ENCODE data around the gene ZYG11B. TPM values are rescaled to one million over a fixed set of nuclear protein-coding genes. Genes with fewer than 3 reads are reported as not detected.

The ZYG11B gene
- polyA plus RNA-seq, 1 donor (not counting 4 experiments of a cell fraction or from before 2014, with no cell fraction given): 13.4 TPM

DNA sequence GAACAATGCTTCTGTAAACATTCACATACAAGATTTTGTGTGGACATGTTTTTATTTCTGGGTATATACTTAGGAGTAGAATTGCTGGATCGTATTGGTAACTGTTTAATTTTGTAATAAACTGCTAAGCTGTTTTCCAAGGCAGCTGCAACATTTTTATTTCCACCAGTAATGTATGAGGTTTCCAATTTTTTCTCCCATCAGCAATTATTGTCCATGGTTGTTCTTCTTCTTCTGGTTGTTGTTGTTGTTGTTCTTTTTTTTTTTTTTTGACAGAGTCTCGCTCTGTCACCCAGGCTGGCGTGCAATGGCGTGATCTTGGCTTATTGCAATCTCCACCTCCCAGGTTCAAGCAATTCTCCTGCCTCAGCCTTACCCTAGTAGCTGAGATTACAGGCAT is 26.9 kb downstream of the ZYG11B start:
- Histone ChIP-seq H3K9me3 (ENCODE audit: control insufficient read depth, low read depth, low read length) (no peaks in the 10 kb centered on the region), H3K79me2 (ENCODE audit: control insufficient read depth, insufficient read depth, low read length) (no peaks in the 10 kb centered on the region), H2AFZ (ENCODE audit: control insufficient read depth, low read length) (no peak overlapping the region), H3K4me1 (ENCODE audit: control insufficient read depth, extremely low read depth, insufficient read depth, low read length) (peaks cover 4% of the 10 kb centered on the region), H3K9me1 (ENCODE audit: control insufficient read depth, extremely low read depth, insufficient read depth, low read length) (no peaks in the 10 kb centered on the region), H3K27ac (ENCODE audit: control insufficient read depth, insufficient read depth, low read length) (no peak overlapping the region), H3K4me3 (ENCODE audit: control insufficient read depth in 2 of 3, extremely low read depth in 1 of 3, insufficient read depth in 2 of 3, low read depth in 1 of 3, low read length in 3 of 3) (no peak overlapping the region), H4K20me1 (ENCODE audit: control insufficient read depth, extremely low read depth, insufficient read depth, low read length) (no peaks in the 10 kb centered on the region), H3K27me3 (ENCODE audit: control insufficient read depth, extremely low read depth, insufficient read depth, low read length) (no peaks in the 10 kb centered on the region), H3K4me2 (ENCODE audit: control insufficient read depth, extremely low read depth, insufficient read depth, low read depth, low read length) (no peak overlapping the region), H3K9ac (ENCODE audit: control insufficient read depth, extremely low read depth, insufficient read depth, low read length) (no peak overlapping the region), H3K36me3 (ENCODE audit: control insufficient read depth in 2 of 2, extremely low read depth in 1 of 2, insufficient read depth in 2 of 2, low read length in 2 of 2) (peaks cover 0 to 3% of the 10 kb centered on the region in 2 experiments)
- TF ChIP-seq, protein P1, sequence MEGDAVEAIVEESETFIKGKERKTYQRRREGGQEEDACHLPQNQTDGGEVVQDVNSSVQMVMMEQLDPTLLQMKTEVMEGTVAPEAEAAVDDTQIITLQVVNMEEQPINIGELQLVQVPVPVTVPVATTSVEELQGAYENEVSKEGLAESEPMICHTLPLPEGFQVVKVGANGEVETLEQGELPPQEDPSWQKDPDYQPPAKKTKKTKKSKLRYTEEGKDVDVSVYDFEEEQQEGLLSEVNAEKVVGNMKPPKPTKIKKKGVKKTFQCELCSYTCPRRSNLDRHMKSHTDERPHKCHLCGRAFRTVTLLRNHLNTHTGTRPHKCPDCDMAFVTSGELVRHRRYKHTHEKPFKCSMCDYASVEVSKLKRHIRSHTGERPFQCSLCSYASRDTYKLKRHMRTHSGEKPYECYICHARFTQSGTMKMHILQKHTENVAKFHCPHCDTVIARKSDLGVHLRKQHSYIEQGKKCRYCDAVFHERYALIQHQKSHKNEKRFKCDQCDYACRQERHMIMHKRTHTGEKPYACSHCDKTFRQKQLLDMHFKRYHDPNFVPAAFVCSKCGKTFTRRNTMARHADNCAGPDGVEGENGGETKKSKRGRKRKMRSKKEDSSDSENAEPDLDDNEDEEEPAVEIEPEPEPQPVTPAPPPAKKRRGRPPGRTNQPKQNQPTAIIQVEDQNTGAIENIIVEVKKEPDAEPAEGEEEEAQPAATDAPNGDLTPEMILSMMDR (optimal IDR thresholded peaks at IDR 0.05 in 1 of 3, IDR thresholded peaks at IDR 0.05 in 1 of 3, conservative IDR thresholded peaks at IDR 0.05 in 1 of 3; ENCODE audit: extremely low read depth in 1 of 3, insufficient read depth in 2 of 3, low read length in 3 of 3): no peak
- no peak for TF ChIP-seq EZH2 (IDR thresholded peaks at IDR 0.05; ENCODE audit: low read length)
- DNase-seq (ENCODE audit: low read depth, low spot score) (no peak), FAIRE-seq (no peak)
- dilution Hi-C loops (cut with MboI; ENCODE audit: extremely low pct_ligation_motif_present, low sequenced_read_pairs): no loop called here

DNA sequence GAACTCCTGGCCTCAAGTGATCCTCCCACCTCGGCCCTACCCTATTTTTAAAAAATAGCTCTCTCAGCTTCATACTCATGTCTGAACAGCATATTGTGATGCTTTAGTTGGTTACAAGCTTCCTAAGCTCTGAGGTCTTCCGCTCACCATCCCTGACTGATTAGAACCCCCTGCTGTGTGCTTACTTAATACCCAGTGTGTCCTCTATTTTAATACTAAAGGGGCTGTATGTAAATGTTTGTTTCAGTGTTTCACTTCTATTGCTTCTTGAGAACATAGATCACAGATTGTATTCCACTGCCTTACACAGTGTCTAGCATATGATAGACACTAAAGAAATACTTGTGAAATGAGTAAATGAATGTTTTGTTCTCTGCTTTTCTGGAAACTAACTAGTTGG is 29.8 kb downstream of the ZYG11B start:
- dilution Hi-C loops (cut with MboI; ENCODE audit: extremely low pct_ligation_motif_present, low sequenced_read_pairs): no loop called here
- no peaks in the 10 kb centered on the region for H3K9me1 ChIP-seq (ENCODE audit: control insufficient read depth, extremely low read depth, insufficient read depth, low read length)
- no peaks in the 10 kb centered on the region for H3K79me2 ChIP-seq (ENCODE audit: control insufficient read depth, insufficient read depth, low read length)
- DNase-seq (ENCODE audit: low read depth, low spot score) (no peak), FAIRE-seq (no peak)
- H3K4me2 ChIP-seq (ENCODE audit: control insufficient read depth, extremely low read depth, insufficient read depth, low read depth, low read length): no peak overlapping the region
- no peak overlapping the region for H3K9ac ChIP-seq (ENCODE audit: control insufficient read depth, extremely low read depth, insufficient read depth, low read length)
- no peak overlapping the region for H3K4me3 ChIP-seq (ENCODE audit: control insufficient read depth in 2 of 3, extremely low read depth in 1 of 3, insufficient read depth in 2 of 3, low read depth in 1 of 3, low read length in 3 of 3)
- H3K4me1 ChIP-seq (ENCODE audit: control insufficient read depth, extremely low read depth, insufficient read depth, low read length): no peaks in the 10 kb centered on the region
- H3K9me3 ChIP-seq (ENCODE audit: control insufficient read depth, low read depth, low read length): no peaks in the 10 kb centered on the region
- TF ChIP-seq, protein P1 (optimal IDR thresholded peaks at IDR 0.05 in 1 of 3, IDR thresholded peaks at IDR 0.05 in 1 of 3, conservative IDR thresholded peaks at IDR 0.05 in 1 of 3; ENCODE audit: extremely low read depth in 1 of 3, insufficient read depth in 2 of 3, low read length in 3 of 3): no peak
- TF ChIP-seq EZH2 (IDR thresholded peaks at IDR 0.05; ENCODE audit: low read length): no peak
- H3K27me3 ChIP-seq (ENCODE audit: control insufficient read depth, extremely low read depth, insufficient read depth, low read length): no peaks in the 10 kb centered on the region
- no peaks in the 10 kb centered on the region for H4K20me1 ChIP-seq (ENCODE audit: control insufficient read depth, extremely low read depth, insufficient read depth, low read length)
- no peak overlapping the region for H3K27ac ChIP-seq (ENCODE audit: control insufficient read depth, insufficient read depth, low read length)
- no peak overlapping the region for H2AFZ ChIP-seq (ENCODE audit: control insufficient read depth, low read length)
- H3K36me3 ChIP-seq (ENCODE audit: control insufficient read depth in 2 of 2, extremely low read depth in 1 of 2, insufficient read depth in 2 of 2, low read length in 2 of 2): peaks cover 0 to 3% of the 10 kb centered on the region in 2 experiments

All from keratinocyte (primary cell).